GM21723 (cell line): Measurements from ENCODE around the gene PRAC1.

Experiments
- ATAC-seq: cut with Tn5 transposase; IDR thresholded peaks from one replicate; pipeline ENCODE4 v1.9.1; 2021; ENCODE audit warnings: mild to moderate bottlenecking, moderate library complexity; ENCODE audit not compliant: unreplicated experiment

Gene PRAC1

GRCh38 chr17:48747445-48748363 lies 25.4 kb upstream of the PRAC1 start:
- no peak for ATAC-seq

- ATAC-seq, result no peak
These were observed 24.7 kb upstream of the PRAC1 start for GRCh38 chr17:48746916-48747444.

GRCh38 chr17:48745381-48746275 lies 23.3 kb upstream of the PRAC1 start:
- no peak for ATAC-seq

- ATAC-seq, result no peak
These were observed 18.2 kb upstream of the PRAC1 start for GRCh38 chr17:48740537-48740936.

GRCh38 chr17:48738803-48739526 lies 16.6 kb upstream of the PRAC1 start:
- no peak for ATAC-seq

GRCh38 chr17:48738424-48738802 lies 16.1 kb upstream of the PRAC1 start:
- ATAC-seq, result no peak

GRCh38 chr17:48737330-48738043 lies 15.2 kb upstream of the PRAC1 start:
- ATAC-seq, result no peak

- no peak for ATAC-seq
These were observed 12.7 kb upstream of the PRAC1 start for GRCh38 chr17:48735062-48735351.

GRCh38 chr17:48734333-48735061 lies 12.2 kb upstream of the PRAC1 start:
- no peak for ATAC-seq

- ATAC-seq, result no peak
These were observed 11.5 kb upstream of the PRAC1 start for GRCh38 chr17:48733632-48734328.

GRCh38 chr17:48732688-48733629 lies 10.6 kb upstream of the PRAC1 start:
- ATAC-seq, result no peak

GRCh38 chr17:48731355-48731754 lies 9.0 kb upstream of the PRAC1 start:
- ATAC-seq, result no peak

- no peak for ATAC-seq
These were observed 7.9 kb upstream of the PRAC1 start for GRCh38 chr17:48730240-48730550.

- ATAC-seq, result no peak
These were observed 7.3 kb upstream of the PRAC1 start for GRCh38 chr17:48729335-48730239.

- ATAC-seq, result no peak
These were observed 6.2 kb upstream of the PRAC1 start, which contains the start of gene HOXB13 for GRCh38 chr17:48728232-48729231. HOXB13 (minus strand) TSS chr17:48728750; CDS start chr17:48728593, 157 bp downstream.
